CMK (cell line): ENCODE data around the gene SMIM22.

Experiments
- DNase-seq: peaks from one replicate; pipeline ENCODE4 v3.0.0-alpha.2; 2010; ENCODE audit warnings: low read depth

The SMIM22 gene, protein sequence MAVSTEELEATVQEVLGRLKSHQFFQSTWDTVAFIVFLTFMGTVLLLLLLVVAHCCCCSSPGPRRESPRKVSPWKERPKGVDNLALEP

GRCh38 chr16:4795181-4795827 is at the start of gene SMIM22:
SMIM22 (plus strand) TSS chr16:4795369; CDS start chr16:4795735, 366 bp downstream.
- no peak for DNase-seq

- no peak for DNase-seq
Observed at GRCh38 chr16:4746215-4746614, 49.0 kb upstream of the SMIM22 start.

DNA sequence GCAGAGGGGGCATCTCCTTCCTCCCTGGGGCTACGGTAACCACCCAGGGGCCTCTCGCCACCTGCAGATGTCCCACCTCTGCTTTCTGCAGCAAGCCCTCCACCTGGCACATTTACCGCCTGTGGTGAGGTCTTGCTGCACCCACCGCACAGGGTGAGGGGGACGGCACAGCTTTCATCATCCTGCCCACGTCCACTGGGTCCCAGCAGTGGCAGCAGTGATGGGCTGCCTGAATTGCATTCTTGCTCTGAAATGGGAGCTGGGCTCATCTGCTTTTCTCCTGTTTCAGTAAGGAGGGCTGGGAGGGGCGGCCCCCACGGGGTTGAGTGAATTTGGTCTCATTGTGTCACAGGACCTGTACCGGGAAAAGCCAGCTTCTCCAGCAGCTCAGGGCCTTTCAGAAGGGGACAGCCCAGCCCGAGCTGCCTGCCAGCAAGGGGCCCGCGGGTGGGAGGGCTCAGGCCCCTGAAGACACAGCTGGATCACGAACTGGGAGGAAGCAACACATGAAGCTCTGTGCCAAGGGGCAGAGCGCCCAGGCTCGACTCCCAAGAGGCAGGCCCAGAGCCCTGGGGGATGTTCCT is 48.1 kb upstream of the SMIM22 start:
- no peak for DNase-seq

DNA sequence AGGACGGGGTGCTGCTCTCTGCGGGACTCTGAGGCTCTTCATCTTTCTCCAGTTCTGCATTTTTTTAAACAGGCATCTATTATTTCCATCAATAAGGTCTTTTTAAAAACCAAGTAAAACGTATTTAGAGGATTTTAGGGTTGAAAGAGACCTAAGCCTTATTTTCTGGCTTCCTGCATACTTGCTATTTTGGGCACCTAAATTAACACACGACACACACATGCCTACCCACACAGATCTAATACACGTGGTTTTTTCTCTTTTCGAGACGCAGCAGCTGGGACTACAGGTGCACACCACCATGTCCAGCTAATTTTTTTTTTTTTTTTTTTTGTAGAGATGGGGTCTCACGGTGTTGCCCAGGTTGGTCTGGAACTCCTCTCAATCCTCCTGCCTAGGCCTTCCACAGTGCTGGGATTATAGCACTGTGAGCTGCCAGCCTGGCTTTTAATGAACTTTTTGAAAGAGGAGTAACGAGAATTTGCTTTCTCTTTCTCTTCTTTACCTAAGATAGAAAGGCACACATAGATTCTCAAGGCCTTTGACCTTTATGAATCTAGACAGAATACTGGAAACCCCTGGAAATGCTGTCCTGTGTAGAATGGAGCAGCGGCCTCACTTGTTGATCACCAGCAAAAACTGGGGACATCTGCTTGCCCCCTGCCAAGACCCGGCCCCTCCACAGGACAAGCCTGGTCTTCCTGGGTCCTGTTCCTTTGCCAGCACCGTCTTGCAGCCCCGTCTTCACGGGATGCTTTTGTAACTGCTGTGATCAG is 47.1 kb upstream of the SMIM22 start:
- DNase-seq, result no peak

GRCh38 chr16:4748682-4749411 is 46.3 kb upstream of the SMIM22 start:
- DNase-seq, result no peak

DNA sequence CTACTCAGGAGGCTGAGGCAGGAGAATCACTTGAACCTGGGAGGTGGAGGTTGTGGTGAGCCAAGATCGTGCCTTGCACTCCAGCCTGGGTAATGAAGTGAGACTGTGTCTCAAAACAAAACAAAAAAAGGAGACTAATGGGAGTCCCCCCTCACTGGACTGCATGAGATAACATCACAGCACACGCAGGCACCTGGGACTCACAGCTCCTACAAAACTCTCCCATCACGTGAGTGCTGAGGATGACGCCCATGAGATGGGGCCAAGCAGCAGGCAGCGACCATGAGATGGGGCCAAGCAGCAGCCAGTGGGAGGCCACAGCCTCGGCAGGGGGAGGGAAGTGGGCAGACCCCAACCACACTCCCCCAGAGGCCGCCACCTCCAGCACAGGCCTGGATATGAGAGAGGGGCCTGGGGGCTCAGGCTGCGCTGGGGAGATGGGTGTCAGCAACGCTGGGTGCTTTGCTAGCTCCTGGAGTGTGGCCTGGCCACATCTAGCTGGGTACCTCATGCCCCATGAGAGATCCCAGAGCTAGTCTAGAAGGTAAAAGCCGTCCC is 45.4 kb upstream of the SMIM22 start:
- no peak for DNase-seq

DNA sequence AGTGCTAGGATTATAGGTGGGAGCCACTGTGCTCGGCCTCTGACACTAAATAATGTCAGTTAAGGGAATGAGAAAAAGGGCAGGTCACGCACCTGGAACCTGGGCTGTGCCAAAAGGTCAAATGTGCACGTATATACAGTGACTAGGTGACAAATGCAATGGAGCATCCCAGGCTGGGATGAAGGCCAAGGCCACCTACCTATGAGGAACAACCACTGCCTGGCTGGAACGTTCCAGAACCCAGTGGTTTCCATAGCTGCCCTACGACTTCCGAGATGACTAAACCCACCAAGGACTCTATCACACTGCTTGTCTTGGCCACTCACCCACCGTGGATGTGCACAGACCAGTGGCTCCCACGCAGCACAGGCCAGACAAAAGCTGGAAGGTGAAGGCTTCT is 44.3 kb upstream of the SMIM22 start:
- DNase-seq, result no peak

DNA sequence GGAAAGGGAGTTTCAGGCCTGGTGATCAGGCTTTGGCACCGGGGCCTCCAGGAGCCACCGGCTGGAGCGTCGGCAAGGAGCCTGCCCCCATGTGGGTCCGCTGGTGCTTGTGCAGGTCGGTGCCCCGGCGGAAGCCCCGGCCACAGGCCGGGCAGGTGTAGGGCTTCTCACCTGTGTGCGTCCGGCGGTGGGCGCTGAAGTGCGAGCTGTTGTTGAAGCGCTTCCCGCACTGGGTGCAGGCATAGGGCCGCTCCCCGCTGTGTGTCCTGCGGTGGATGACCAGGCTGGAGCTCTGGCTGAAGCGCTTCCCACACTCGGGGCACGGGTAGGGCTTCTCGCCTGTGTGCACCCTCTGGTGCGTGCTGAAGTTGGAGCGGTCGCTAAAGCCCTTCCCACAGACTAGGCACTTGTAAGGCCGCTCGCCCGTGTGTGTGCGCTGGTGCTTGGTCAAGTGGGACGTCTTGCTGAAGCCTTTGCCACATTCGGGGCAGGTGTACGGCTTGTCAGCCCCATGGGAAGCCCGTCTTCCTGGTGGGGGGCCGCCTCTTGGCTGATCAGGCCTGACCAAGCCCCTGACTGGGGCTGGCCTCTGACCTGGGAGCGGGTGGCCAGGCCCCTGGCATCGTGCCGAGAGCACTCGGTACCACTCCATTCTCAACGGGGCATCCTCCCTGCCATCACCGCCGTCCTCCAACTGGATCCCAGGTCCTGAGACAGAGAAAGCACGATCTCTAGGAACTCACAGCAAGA is 42.6 kb upstream of the SMIM22 start:
- no peak for DNase-seq

DNA sequence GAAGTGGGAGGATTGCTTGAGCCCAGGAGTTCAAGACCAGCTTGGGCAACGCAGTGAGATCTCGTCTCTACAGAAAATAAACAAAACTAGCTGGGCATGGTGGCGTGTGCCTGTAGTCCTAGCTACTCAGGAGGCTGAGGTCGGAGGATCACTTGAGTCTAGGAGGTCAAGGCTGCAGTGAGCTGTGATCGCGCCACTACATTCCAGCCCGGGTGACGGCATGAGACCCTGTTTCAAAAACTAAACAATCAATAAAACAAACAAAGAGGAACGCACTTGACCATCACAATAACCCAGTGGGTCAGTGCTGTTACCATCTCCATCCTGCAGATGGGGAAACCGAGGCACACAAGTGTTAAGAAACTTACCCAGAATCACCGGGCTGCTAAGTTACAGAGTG is 41.9 kb upstream of the SMIM22 start:
- no peak for DNase-seq

DNA sequence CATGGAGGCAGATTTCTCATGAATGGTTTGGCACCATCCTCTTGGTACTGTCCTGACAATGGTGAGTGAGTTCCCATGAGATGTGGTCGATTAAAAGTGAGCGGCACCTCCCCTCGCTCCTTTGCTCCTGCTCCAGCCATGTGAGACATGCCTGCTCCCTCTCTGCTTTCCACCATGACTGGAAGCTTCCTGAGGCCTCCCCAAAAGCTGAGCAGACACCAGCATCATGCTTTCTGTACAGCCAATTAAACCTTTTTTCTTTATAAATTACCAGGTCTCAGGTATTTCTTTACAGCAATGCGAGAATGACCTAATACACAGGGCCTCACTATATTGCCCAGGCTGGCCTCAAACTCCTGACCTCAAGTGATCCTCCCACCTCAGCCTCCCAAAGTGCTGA is 40.3 kb upstream of the SMIM22 start:
- no peak for DNase-seq

- DNase-seq, result no peak
Observed at GRCh38 chr16:4755687-4756086, 39.5 kb upstream of the SMIM22 start.

DNA sequence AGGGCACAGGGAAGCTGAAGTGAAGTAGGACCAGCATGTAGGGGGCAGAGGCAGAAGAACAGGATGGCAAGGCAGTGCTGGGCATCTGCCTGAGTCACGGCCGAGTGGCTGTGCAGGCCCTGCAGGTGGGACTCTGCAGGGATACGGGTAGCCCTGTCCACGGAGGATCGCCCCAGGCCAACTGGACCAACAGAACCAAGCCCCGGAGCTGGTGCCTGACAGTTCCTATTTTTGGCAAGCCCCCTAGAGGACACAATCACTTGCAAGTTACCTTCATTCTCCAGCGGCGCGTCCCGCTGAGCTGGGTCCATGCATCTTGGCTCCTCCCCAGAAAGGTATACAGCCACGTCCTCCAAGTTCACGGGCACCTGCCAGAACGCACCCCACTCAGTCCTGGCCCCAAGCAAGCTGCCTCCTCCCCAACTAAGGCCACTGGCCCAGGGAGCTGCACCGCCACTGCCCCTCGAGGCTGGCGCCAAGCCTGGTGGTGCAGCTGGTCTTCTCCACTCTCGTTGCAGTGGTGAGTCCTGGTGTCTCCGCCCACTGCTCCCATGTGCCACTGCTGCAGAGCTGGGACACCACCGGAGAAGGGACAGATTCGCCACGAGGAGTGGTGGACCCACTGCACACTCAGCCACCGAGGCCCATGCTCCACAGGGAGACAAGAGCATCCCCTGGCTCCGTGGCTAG is 34.8 kb upstream of the SMIM22 start:
- no peak for DNase-seq

- DNase-seq, result no peak
Observed at GRCh38 chr16:4762205-4762604, 33.0 kb upstream of the SMIM22 start.

DNA sequence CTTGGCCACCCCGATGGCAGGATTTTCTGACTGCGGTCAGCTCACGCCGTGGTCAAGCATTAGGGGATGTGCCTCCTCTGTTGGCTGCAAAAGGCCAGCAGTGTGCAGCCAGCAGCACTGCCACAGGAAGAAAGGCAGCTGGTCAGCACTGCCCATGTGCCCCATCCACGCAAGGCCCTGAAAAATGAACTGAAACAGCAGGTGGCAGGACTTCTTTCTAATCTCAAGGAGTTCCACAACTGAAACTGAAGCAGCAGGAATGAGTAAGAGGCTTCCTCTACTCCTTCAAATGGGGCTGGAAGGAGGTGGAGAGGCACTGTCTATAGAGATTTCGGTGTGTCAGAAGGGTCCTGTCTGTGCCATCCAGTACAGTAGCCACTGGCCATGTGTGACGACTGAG is 31.4 kb upstream of the SMIM22 start:
- no peak for DNase-seq

DNA sequence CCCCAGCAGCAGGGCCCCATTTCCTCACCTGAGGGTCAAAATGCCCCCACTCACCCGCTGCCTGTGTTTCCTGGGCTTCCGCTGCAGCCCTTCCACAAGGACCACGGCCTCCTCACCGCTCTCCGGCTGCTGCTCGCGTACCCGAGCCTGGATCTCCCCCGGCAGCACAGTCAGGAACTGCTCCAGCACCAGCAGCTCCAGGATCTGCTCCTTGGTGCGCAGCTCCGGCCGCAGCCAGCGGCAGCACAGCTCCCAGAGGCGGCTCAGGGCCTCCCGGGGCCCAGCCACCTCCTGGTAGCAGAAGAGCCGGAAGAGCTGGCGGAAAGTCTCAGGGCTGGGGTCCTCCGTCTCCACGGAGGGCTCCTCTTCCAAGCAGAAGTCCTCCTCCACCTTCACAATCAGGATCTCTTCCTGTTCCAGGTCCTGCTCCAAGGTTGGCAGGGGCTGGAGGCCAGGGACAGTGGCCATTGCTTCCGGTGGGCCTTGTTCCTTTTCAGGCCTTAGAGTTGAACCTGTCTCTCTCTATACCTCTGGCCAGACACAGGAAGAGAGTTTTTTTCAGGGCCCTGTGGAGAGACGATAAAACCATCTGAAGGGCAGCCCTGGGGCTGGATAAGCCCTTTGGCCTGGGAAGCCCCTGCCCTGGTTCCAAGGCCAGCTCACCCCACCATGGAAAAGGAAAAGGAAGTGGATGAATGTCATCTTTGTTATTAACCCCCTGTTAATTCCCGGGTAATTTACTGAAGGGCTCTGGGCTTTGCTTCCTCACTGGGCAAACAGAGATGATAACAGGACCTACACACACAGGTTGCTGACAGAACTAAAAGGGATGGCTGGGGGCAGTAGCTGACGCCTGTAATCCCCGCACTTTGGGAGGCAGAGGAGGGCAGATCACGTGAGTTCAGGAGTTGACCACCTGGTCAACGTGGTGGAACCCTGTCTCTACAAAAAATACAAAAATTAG is 29.4 kb upstream of the SMIM22 start:
- no peak for DNase-seq

DNA sequence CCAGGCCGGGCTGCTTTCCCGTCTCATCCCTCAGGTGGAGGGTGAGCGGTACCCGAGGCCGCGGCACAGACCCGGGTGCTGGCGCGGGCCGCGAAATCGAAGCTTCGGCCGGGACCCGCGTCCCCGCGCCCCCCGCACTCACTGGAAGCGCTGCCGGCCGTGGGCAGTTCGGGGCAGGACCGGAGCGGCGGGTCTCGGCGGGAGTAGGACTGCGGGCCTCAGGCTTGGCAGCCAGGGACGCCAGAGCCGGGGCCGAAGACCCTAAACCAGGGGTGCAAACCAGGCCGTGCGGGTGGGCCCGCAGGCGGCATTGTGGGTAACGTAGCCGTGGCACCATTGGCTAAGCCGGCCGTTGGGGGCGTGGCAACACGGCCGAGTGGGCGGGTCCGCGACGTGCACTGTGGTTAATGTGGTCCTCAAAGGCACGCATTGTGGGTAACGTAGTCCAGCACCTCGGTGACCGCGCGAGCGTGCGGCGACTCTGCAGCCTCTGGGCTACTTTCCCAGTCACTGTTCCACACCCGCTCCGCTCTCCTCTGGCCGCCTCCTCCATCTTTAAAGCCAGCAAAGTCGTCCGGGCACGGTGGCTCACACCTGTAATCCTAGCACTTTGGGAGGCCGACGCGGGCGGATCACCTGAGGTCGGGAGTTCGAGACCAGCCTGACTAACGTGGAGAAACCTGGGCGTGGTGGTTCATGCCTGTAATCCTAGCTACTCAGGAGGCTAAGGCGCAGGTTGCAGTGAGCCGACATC is 28.1 kb upstream of the SMIM22 start, which contains the start of gene ZNF500:
ZNF500 (minus strand) TSS at position 288 of the 754 bp plus-strand sequence. CDS start 1,184 bp downstream, outside the sequence.
- DNase-seq, result peak; percentile 94

- no peak for DNase-seq
Observed at GRCh38 chr16:4767872-4768548, 27.2 kb upstream of the SMIM22 start.
